HepG2 (cell line): ENCODE data around the gene STIMATE. TPM values are rescaled to one million over a fixed set of nuclear protein-coding genes. Genes with fewer than 3 reads are reported as not detected.

ENCODE experiments used
- BORCS8-MEF2B ChIP-seq: sonication (generic); formaldehyde crosslinking; IDR thresholded peaks from 2 replicates; pipeline ENCODE4 v1.8.0; 2022; ENCODE audit warnings: mild to moderate bottlenecking, missing genetic modification reagents
- DMAP1 ChIP-seq: IDR thresholded peaks from 2 replicates; pipeline ENCODE4 v1.6.1; 2016
- ELF3 ChIP-seq: IDR thresholded peaks from 2 replicates; pipeline ENCODE4 v1.6.1; 2016; ENCODE audit warnings: missing genetic modification reagents, missing compliant biosample characterization
- EP300 ChIP-seq, 3 experiments: sonication (generic) in 1 of 3; formaldehyde crosslinking in 1 of 3; IDR thresholded peaks; 2 replicates each; pipeline versions ENCODE4 v1.5.1 to v1.6.1; 2011 to 2020; ENCODE audit warnings: low read depth in 2 of 3, low read length in 2 of 3, borderline replicate concordance in 1 of 3, improper control_type of control experiment in 1 of 3, mild to moderate bottlenecking in 1 of 3, missing genetic modification reagents in 1 of 3, moderate library complexity in 1 of 3
- ETV5 ChIP-seq: IDR thresholded peaks from 2 replicates; pipeline ENCODE4 v1.6.1; 2018; ENCODE audit warnings: missing biosample characterization, missing genetic modification reagents, inconsistent platforms, borderline replicate concordance
- GATAD2A ChIP-seq: IDR thresholded peaks from 2 replicates; pipeline ENCODE4 v1.6.1; 2016
- HDAC1 ChIP-seq: sonication (generic); formaldehyde crosslinking; IDR thresholded peaks from 2 replicates; pipeline ENCODE4 v1.5.1; 2020; ENCODE audit warnings: mild to moderate bottlenecking, missing genetic modification reagents
- MAFF ChIP-seq: IDR thresholded peaks from 2 replicates; pipeline ENCODE4 v1.6.1; 2011; ENCODE audit warnings: low read depth, low read length, improper control_type of control experiment
- MTA3 ChIP-seq: sonication (generic); formaldehyde crosslinking; IDR thresholded peaks from 2 replicates; pipeline ENCODE4 v1.4.0; 2020; ENCODE audit warnings: missing genetic modification reagents
- MXD3 ChIP-seq: IDR thresholded peaks from 2 replicates; pipeline ENCODE4 v1.6.1; 2016; ENCODE audit warnings: mild to moderate bottlenecking, missing biosample characterization, missing genetic modification reagents
- MXI1 ChIP-seq: IDR thresholded peaks from 3 replicates; pipeline ENCODE4 v1.6.1; 2012; ENCODE audit warnings: low read depth, low read length, inconsistent platforms, borderline replicate concordance
- NFYB ChIP-seq: sonication (generic); formaldehyde crosslinking; IDR thresholded peaks from 2 replicates; pipeline ENCODE4 v1.4.0; 2020; ENCODE audit warnings: missing genetic modification reagents
- NONO ChIP-seq, 2 experiments: fragments of 450-650 bp in 1 of 2; sonication (generic) in 1 of 2; formaldehyde crosslinking in 1 of 2; IDR thresholded peaks in 1 of 2; conservative IDR thresholded peaks in 1 of 2; 2 replicates each; pipeline versions ENCODE4 v1.6.1 to v1.8.0; 2017 to 2022; ENCODE audit warnings: mild to moderate bottlenecking in 1 of 2, missing genetic modification reagents in 1 of 2, moderate library complexity in 1 of 2
- PHF8 ChIP-seq: sonication (generic); formaldehyde crosslinking; IDR thresholded peaks from 2 replicates; pipeline ENCODE4 v1.5.0; 2020; ENCODE audit warnings: missing genetic modification reagents
- RBM22 ChIP-seq: fragments of 200-400 bp; formaldehyde crosslinking; optimal IDR thresholded peaks from 2 replicates; pipeline ENCODE3; 2017; ENCODE audit warnings: mild to moderate bottlenecking, low read length, moderate library complexity
- TBX2 ChIP-seq: sonication (generic); formaldehyde crosslinking; IDR thresholded peaks from 2 replicates; pipeline ENCODE4 v1.5.0; 2020; ENCODE audit warnings: missing genetic modification reagents, mild to moderate bottlenecking, borderline replicate concordance
- TFAP4 ChIP-seq: sonication (generic); IDR thresholded peaks from 2 replicates; pipeline ENCODE4 v1.6.1; 2016; ENCODE audit warnings: low read depth, borderline replicate concordance
- TRIM22 ChIP-seq: fragments of 450-650 bp; IDR thresholded peaks from 2 replicates; pipeline ENCODE4 v1.6.1; 2017
- YY1 ChIP-seq: IDR thresholded peaks from 2 replicates; pipeline ENCODE4 v1.6.1; 2011; ENCODE audit warnings: low read length, low read depth, moderate library complexity, mild to moderate bottlenecking; ENCODE audit not compliant: insufficient read depth, insufficient replicate concordance
- ZBTB34 ChIP-seq: sonication (generic); formaldehyde crosslinking; IDR thresholded peaks from 2 replicates; pipeline ENCODE4 v1.8.0; 2022; ENCODE audit warnings: mild to moderate bottlenecking, missing genetic modification reagents
- ZNF17 ChIP-seq: sonication (generic); formaldehyde crosslinking; IDR thresholded peaks from 2 replicates; pipeline ENCODE4 v1.5.0; 2020; ENCODE audit warnings: mild to moderate bottlenecking, missing genetic modification reagents
- ZNF292 ChIP-seq: sonication (generic); formaldehyde crosslinking; IDR thresholded peaks from 2 replicates; pipeline ENCODE4 v1.8.1; 2022; ENCODE audit warnings: mild to moderate bottlenecking, low read depth, missing genetic modification reagents, borderline replicate concordance
- ZNF335 ChIP-seq: sonication (generic); formaldehyde crosslinking; IDR thresholded peaks from 2 replicates; pipeline ENCODE4 v1.4.0; 2020; ENCODE audit warnings: missing genetic modification reagents
- ZNF7 ChIP-seq: IDR thresholded peaks from 2 replicates; pipeline ENCODE4 v1.6.1; 2016; ENCODE audit warnings: missing biosample characterization, missing genetic modification reagents
- ZSCAN25 ChIP-seq: sonication (generic); formaldehyde crosslinking; IDR thresholded peaks from 2 replicates; pipeline ENCODE4 v1.8.0; 2022; ENCODE audit warnings: mild to moderate bottlenecking, missing genetic modification reagents
- polyA plus RNA-seq, 8 experiments: library from polyadenylated mRNA; depleted of rRNA in 3 of 8; stranded (reverse) in 7 of 8; unstranded in 1 of 8; fragments of >200 nt; fragmentation: Illumina TruSeq in 4 of 8; extraction: Trizol in 4 of 8; gene quantifications; 2 replicates each; pipeline versions ENCODE4 v1.2.1 to v1.2.3, GENCODE V29; 2011 to 2016; ENCODE audit warnings: low read depth in 4 of 8, missing spikeins in 1 of 8, mixed read lengths in 1 of 8; ENCODE audit not compliant: insufficient read depth in 1 of 8
- total RNA-seq, 5 experiments: library from RNA; depleted of rRNA; stranded (reverse); fragments of >200 nt; fragmentation: Illumina TruSeq; extraction: Trizol; gene quantifications; 2 replicates each; pipeline ENCODE4 v1.2.3, GENCODE V29; 2016; ENCODE audit warnings: low read depth in 1 of 5
- TF ChIP-seq, protein P1 (sequence below): IDR thresholded peaks from 2 replicates; pipeline ENCODE4 v1.6.1; 2016; ENCODE audit warnings: low read depth

Gene STIMATE
- total and polyA plus RNA-seq, 2 of the 13 experiments (the other 11 are each of a cell fraction or from before 2014, with no cell fraction given) = 5.7 to 11.7 TPM

GRCh38 chr3:52893723-52894122 is 3.6 kb downstream of the STIMATE start (continued):
- TF ChIP-seq TBX2 (peak; percentile 60; the same call in 1 of the 2 replicates), BORCS8-MEF2B (0 out of 2 replicates have a peak, but pooled peaks have one; percentile 56), MAFF (0 out of 2 replicates have a peak, but pooled peaks have one; percentile 3), HDAC1 (CRISPR knock-in tag) (peak; percentile 74), ZNF17 (CRISPR knock-in tag) (no peak), TRIM22 (no peak), NFYB (CRISPR knock-in tag) (0 out of 2 replicates have a peak, but pooled peaks have one; percentile 33), ZSCAN25 (CRISPR knock-in tag) (peak; percentile 49; the same call in 1 of the 2 replicates), ZNF7 (CRISPR knock-in tag) (peak; percentile 89), ETV5 (CRISPR knock-in tag) (peak; percentile 28; the same call in 1 of the 2 replicates), EP300 (IDR thresholded peaks at IDR 0.05; ENCODE audit: low read depth in 2 of 2, low read length in 2 of 2) (peak in 1 of 2 experiments; percentile 56; a peak in 2 of 4 replicates), EP300 (CRISPR knock-in tag; IDR thresholded peaks at IDR 0.05; ENCODE audit: borderline replicate concordance) (0 out of 2 replicates have a peak, but pooled peaks have one; percentile 17), RBM22 (no peak), ZNF292 (CRISPR knock-in tag) (peak; percentile 89; the same call in 1 of the 2 replicates), ZBTB34 (CRISPR knock-in tag) (peak; percentile 42; the same call in 1 of the 2 replicates), MXI1 (peak; percentile 75; the same call in 1 of the 3 replicates), NONO (IDR thresholded peaks at IDR 0.05) (no peak), NONO (CRISPR knock-in tag; conservative IDR thresholded peaks at IDR 0.05) (0 out of 2 replicates have a peak, but pooled peaks have one; percentile 20), ZNF335 (CRISPR knock-in tag) (0 out of 2 replicates have a peak, but pooled peaks have one; percentile 37), PHF8 (CRISPR knock-in tag) (0 out of 2 replicates have a peak, but pooled peaks have one; percentile 37), MTA3 (CRISPR knock-in tag) (no peak), YY1 (peak; percentile 14), GATAD2A (CRISPR knock-in tag) (peak; percentile 65), TFAP4 (peak; percentile 98), DMAP1 (CRISPR knock-in tag) (0 out of 2 replicates have a peak, but pooled peaks have one; percentile 38), ELF3 (CRISPR knock-in tag) (0 out of 2 replicates have a peak, but pooled peaks have one; percentile 34), MXD3 (CRISPR knock-in tag) (no peak)
- TF ChIP-seq, protein P1, sequence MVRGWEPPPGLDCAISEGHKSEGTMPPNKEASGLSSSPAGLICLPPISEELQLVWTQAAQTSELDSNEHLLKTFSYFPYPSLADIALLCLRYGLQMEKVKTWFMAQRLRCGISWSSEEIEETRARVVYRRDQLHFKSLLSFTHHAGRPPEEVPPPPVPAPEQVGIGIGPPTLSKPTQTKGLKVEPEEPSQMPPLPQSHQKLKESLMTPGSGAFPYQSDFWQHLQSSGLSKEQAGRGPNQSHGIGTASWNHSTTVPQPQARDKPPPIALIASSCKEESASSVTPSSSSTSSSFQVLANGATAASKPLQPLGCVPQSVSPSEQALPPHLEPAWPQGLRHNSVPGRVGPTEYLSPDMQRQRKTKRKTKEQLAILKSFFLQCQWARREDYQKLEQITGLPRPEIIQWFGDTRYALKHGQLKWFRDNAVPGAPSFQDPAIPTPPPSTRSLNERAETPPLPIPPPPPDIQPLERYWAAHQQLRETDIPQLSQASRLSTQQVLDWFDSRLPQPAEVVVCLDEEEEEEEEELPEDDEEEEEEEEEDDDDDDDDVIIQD (CRISPR knock-in tag) = 0 out of 2 replicates have a peak, but pooled peaks have one; percentile 39
